T-cell (primary cell): Measurements from ENCODE around the gene C22orf39. TPM values are rescaled to one million over a fixed set of nuclear protein-coding genes. Genes with fewer than 3 reads are reported as not detected.

Experiments used
- ATAC-seq, 4 experiments: fragments of 200-7000 bp in 3 of 4; fragments of 150-1000 bp in 1 of 4; cut with Tn5 transposase; replicated peaks in 1 of 4; 1 replicate in 3 of 4; 2 replicates in 1 of 4; pipeline ENCODE4 v1.10.0; 2021; ENCODE audit warnings: moderate library complexity in 3 of 4, mild to moderate bottlenecking in 2 of 4, moderate number of reproducible peaks in 1 of 4
- CTCF ChIA-PET, 2 donors: fragments of 300-600 bp; sonication (Branson Sonifier 250); formaldehyde crosslinking; loops; one replicate each; lab custom pipeline; 2022; ENCODE audit warnings: antibody characterized with exemption in 2 of 2; lab: Charles Lee
- POLR2A ChIA-PET, 2 donors: fragments of 300-600 bp; sonication (Branson Sonifier 250); formaldehyde crosslinking; loops; one replicate each; lab custom pipeline; 2022; ENCODE audit warnings: antibody characterized with exemption in 2 of 2; lab: Charles Lee
- DNase-seq, 35 experiments: peaks; one replicate each; pipeline versions ENCODE4 v3.0.0 to v3.0.0-alpha.2; 2013 to 2023
- H3K27ac ChIP-seq: one replicate; pipeline ENCODE4 v1.5.1; 2013; ENCODE audit warnings: low read length
- H3K27me3 ChIP-seq, 2 experiments: replicated peaks in 1 of 2; 1 replicate in 1 of 2; 2 replicates in 1 of 2; pipeline versions ENCODE4 v1.6.1 to v1.7.0; 2013; ENCODE audit warnings: low read length in 1 of 2, mixed read lengths in 1 of 2; ENCODE audit not compliant: control insufficient read depth in 2 of 2, insufficient read depth in 2 of 2; ENCODE audit errors: extremely low read depth in 1 of 2
- H3K36me3 ChIP-seq, 2 donors: 1 replicate in 1 of 2; 2 replicates in 1 of 2; pipeline versions ENCODE4 v1.6.1 to v1.7.0; 2013; ENCODE audit warnings: low read length in 1 of 2; ENCODE audit not compliant: control insufficient read depth in 2 of 2, insufficient read depth in 1 of 2; ENCODE audit errors: extremely low read depth in 1 of 2
- H3K4me1 ChIP-seq, 2 experiments: 1 replicate in 1 of 2; 2 replicates in 1 of 2; pipeline versions ENCODE4 v1.6.1 to v1.7.0; 2013; ENCODE audit warnings: low read length in 2 of 2, mixed read lengths in 1 of 2; ENCODE audit not compliant: insufficient read depth in 2 of 2, control insufficient read depth in 1 of 2; ENCODE audit errors: extremely low read depth in 1 of 2
- H3K4me3 ChIP-seq, 2 donors: 1 replicate in 1 of 2; 2 replicates in 1 of 2; pipeline versions ENCODE4 v1.5.1 to v1.7.0; 2013; ENCODE audit warnings: mild to moderate bottlenecking in 2 of 2, low read length in 1 of 2, moderate library complexity in 1 of 2; ENCODE audit not compliant: control insufficient read depth in 1 of 2; ENCODE audit errors: extremely low read depth in 1 of 2
- H3K9me3 ChIP-seq: 2 replicates; pipeline ENCODE4 v1.7.0; 2013
- H3K27ac Mint-ChIP-seq, 2 donors: one replicate each; pipeline ENCODE4 v1.8.0; 2020 to 2021; ENCODE audit warnings: mild to moderate bottlenecking in 2 of 2, mixed read lengths in 2 of 2
- H3K27me3 Mint-ChIP-seq, 2 donors: one replicate each; pipeline ENCODE4 v1.8.0; 2021 to 2022; ENCODE audit warnings: mixed read lengths in 2 of 2
- H3K36me3 Mint-ChIP-seq: one replicate; pipeline ENCODE4 v1.8.0; 2021; ENCODE audit warnings: mixed read lengths
- H3K4me1 Mint-ChIP-seq, 3 donors: one replicate each; pipeline ENCODE4 v1.8.0; 2020 to 2022; ENCODE audit warnings: mixed read lengths in 3 of 3, mild to moderate bottlenecking in 1 of 3
- H3K4me3 Mint-ChIP-seq, 3 donors: one replicate each; pipeline ENCODE4 v1.8.0; 2020 to 2022; ENCODE audit warnings: mild to moderate bottlenecking in 3 of 3, mixed read lengths in 3 of 3, moderate library complexity in 3 of 3
- H3K9me3 Mint-ChIP-seq, 3 donors: one replicate each; pipeline ENCODE4 v1.8.0; 2020 to 2022; ENCODE audit warnings: mixed read lengths in 3 of 3
- WGBS: methylation state at CpG from one replicate; pipeline ENCODE4 v1.1.5; 2013; ENCODE audit warnings: missing lambda C conversion rate; ENCODE audit not compliant: insufficient coverage; 5-methylcytosine and 5-hydroxymethylcytosine counted together
- total RNA-seq, 35 experiments: library from RNA in 6 of 35; stranded (reverse) in 6 of 35; fragments of 120-200 nt in 1 of 35; gene quantifications; one replicate each; pipeline versions ENCODE4 v1.2.1 to v1.2.4 and lab custom pipeline; 2013 to 2026

C22orf39 gene
- total RNA-seq, 5 donors from 2014 or later (not counting 1 experiment from before 2014, with no cell fraction given), result 34.5 to 41.3 (median 40.9) TPM

- Mint-ChIP-seq H3K4me3 (no peak overlapping the region), H3K4me1 (no peaks in the 10 kb centered on the region), H3K9me3 (no peaks in the 10 kb centered on the region), H3K36me3 (peaks cover 66% of the 10 kb centered on the region), H3K27me3 (no peaks in the 10 kb centered on the region), H3K27ac (no peak overlapping the region)
- H3K27me3 ChIP-seq, result no peaks in the 10 kb centered on the region
- H3K4me1 ChIP-seq, result no peaks in the 10 kb centered on the region
- POLR2A ChIA-PET, result no interaction called here
- no peak for DNase-seq
- H3K36me3 ChIP-seq, result peaks cover 16 to 63% of the 10 kb centered on the region in 2 donors
- no peak overlapping the region for H3K4me3 ChIP-seq
- no peaks in the 10 kb centered on the region for H3K9me3 ChIP-seq
- ATAC-seq, result no peak
- WGBS, result 98% methylated on average over 3 of the region's 3 CpGs
- CTCF ChIA-PET, result no interaction called here
- H3K27ac ChIP-seq, result no peak overlapping the region
These were observed 42.8 kb downstream of the C22orf39 start for GRCh38 chr22:19404676-19405075.

- H3K36me3 Mint-ChIP-seq, result peaks cover 63% of the 10 kb centered on the region
- H3K4me3 ChIP-seq, result no peak overlapping the region
- no peak for DNase-seq
- ATAC-seq, result no peak
- CTCF ChIA-PET, result no interaction called here
- POLR2A ChIA-PET, result interaction anchor here in 1 of 2 donors (0.7 kb wide), 1 partner anchor 16 kb away, joined by 6 read pairs; no protein-coding TSS in a partner anchor
- H3K9me3 ChIP-seq, result no peaks in the 10 kb centered on the region
- no peaks in the 10 kb centered on the region for H3K27me3 ChIP-seq
- peaks cover 12 to 58% of the 10 kb centered on the region in 2 donors for H3K36me3 ChIP-seq
- no peaks in the 10 kb centered on the region for H3K27me3 Mint-ChIP-seq
- no peak overlapping the region for H3K4me3 Mint-ChIP-seq
- H3K9me3 Mint-ChIP-seq, result no peaks in the 10 kb centered on the region
- no CpG with 5 or more reads among the region's 4 CpGs for WGBS
- H3K27ac ChIP-seq, result no peak overlapping the region
- H3K4me1 ChIP-seq, result no peaks in the 10 kb centered on the region
- no peak overlapping the region for H3K27ac Mint-ChIP-seq
- H3K4me1 Mint-ChIP-seq, result no peaks in the 10 kb centered on the region
These were observed 44.8 kb downstream of the C22orf39 start for GRCh38 chr22:19402642-19403191.

- Histone ChIP-seq H3K4me3 (no peak overlapping the region), H3K27me3 (no peaks in the 10 kb centered on the region), H3K36me3 (peaks cover 15 to 58% of the 10 kb centered on the region in 2 donors), H3K9me3 (no peaks in the 10 kb centered on the region), H3K4me1 (no peaks in the 10 kb centered on the region), H3K27ac (no peak overlapping the region)
- H3K4me1 Mint-ChIP-seq, result no peaks in the 10 kb centered on the region
- no peaks in the 10 kb centered on the region for H3K27me3 Mint-ChIP-seq
- POLR2A ChIA-PET, result no interaction called here
- WGBS, result 100% methylated on average over 4 of the region's 4 CpGs
- H3K27ac Mint-ChIP-seq, result no peak overlapping the region
- H3K36me3 Mint-ChIP-seq, result peaks cover 58% of the 10 kb centered on the region
- DNase-seq (no peak), ATAC-seq (no peak)
- CTCF ChIA-PET, result no interaction called here
- no peaks in the 10 kb centered on the region for H3K9me3 Mint-ChIP-seq
- H3K4me3 Mint-ChIP-seq, result no peak overlapping the region
These were observed 46.0 kb downstream of the C22orf39 start for GRCh38 chr22:19401483-19401882.

- DNase-seq (no peak), ATAC-seq (no peak)
- POLR2A ChIA-PET, result no interaction called here
- H3K27me3 ChIP-seq, result no peaks in the 10 kb centered on the region
- Mint-ChIP-seq H3K27me3 (no peaks in the 10 kb centered on the region), H3K9me3 (no peaks in the 10 kb centered on the region), H3K36me3 (peaks cover 53% of the 10 kb centered on the region), H3K4me3 (no peak overlapping the region), H3K4me1 (no peaks in the 10 kb centered on the region), H3K27ac (no peak overlapping the region)
- H3K27ac ChIP-seq, result no peak overlapping the region
- H3K9me3 ChIP-seq, result no peaks in the 10 kb centered on the region
- WGBS, result 98% methylated on average over 6 of the region's 6 CpGs
- CTCF ChIA-PET, result no interaction called here
- no peaks in the 10 kb centered on the region for H3K4me1 ChIP-seq
- H3K36me3 ChIP-seq, result peaks cover 18 to 56% of the 10 kb centered on the region in 2 donors
- H3K4me3 ChIP-seq, result no peak overlapping the region
These were observed 46.6 kb downstream of the C22orf39 start for GRCh38 chr22:19400881-19401280.

- Histone ChIP-seq H3K4me1 (no peaks in the 10 kb centered on the region), H3K4me3 (no peak overlapping the region), H3K27ac (no peak overlapping the region), H3K36me3 (peaks cover 15 to 62% of the 10 kb centered on the region in 2 donors), H3K27me3 (no peaks in the 10 kb centered on the region), H3K9me3 (no peaks in the 10 kb centered on the region)
- Mint-ChIP-seq H3K4me3 (no peak overlapping the region), H3K27me3 (no peaks in the 10 kb centered on the region), H3K9me3 (no peaks in the 10 kb centered on the region), H3K36me3 (peaks cover 49% of the 10 kb centered on the region), H3K4me1 (no peaks in the 10 kb centered on the region), H3K27ac (no peak overlapping the region)
- ChIA-PET CTCF (no interaction called here), POLR2A (no interaction called here)
- DNase-seq, result no peak
- no CpG with 5 or more reads among the region's 2 CpGs for WGBS
- ATAC-seq, result no peak
These were observed 48.9 kb downstream of the C22orf39 start for GRCh38 chr22:19398652-19399051.

GRCh38 chr22:19398206-19398605, 49.3 kb downstream of the C22orf39 start:
- H3K4me3 ChIP-seq, result no peak overlapping the region
- ChIA-PET CTCF (no interaction called here), POLR2A (no interaction called here)
- Mint-ChIP-seq H3K4me1 (no peaks in the 10 kb centered on the region), H3K27me3 (no peaks in the 10 kb centered on the region), H3K27ac (no peak overlapping the region), H3K9me3 (no peaks in the 10 kb centered on the region), H3K36me3 (peaks cover 51% of the 10 kb centered on the region), H3K4me3 (no peak overlapping the region)
- no peak overlapping the region for H3K27ac ChIP-seq
- 70% methylated on average over 5 of the region's 6 CpGs for WGBS
- DNase-seq (no peak), ATAC-seq (no peak)
- no peaks in the 10 kb centered on the region for H3K27me3 ChIP-seq
- no peaks in the 10 kb centered on the region for H3K9me3 ChIP-seq
- peaks cover 15 to 64% of the 10 kb centered on the region in 2 donors for H3K36me3 ChIP-seq
- H3K4me1 ChIP-seq, result no peaks in the 10 kb centered on the region

- Mint-ChIP-seq H3K36me3 (peaks cover 53% of the 10 kb centered on the region), H3K27me3 (no peaks in the 10 kb centered on the region), H3K27ac (no peak overlapping the region), H3K9me3 (no peaks in the 10 kb centered on the region), H3K4me1 (no peaks in the 10 kb centered on the region), H3K4me3 (no peak overlapping the region)
- no peak for ATAC-seq
- DNase-seq, result no peak
- no peak overlapping the region for H3K4me3 ChIP-seq
- H3K27me3 ChIP-seq, result no peaks in the 10 kb centered on the region
- H3K9me3 ChIP-seq, result no peaks in the 10 kb centered on the region
- POLR2A ChIA-PET, result no interaction called here
- 71% methylated on average over 1 of the region's 3 CpGs for WGBS
- H3K27ac ChIP-seq, result no peak overlapping the region
- CTCF ChIA-PET, result no interaction called here
- H3K36me3 ChIP-seq, result peaks cover 15 to 67% of the 10 kb centered on the region in 2 donors
- H3K4me1 ChIP-seq, result no peaks in the 10 kb centered on the region
These were observed 49.8 kb downstream of the C22orf39 start for GRCh38 chr22:19397734-19398104.
